PC-3 (cell line): ENCODE results near the gene NCAPG. TPM values are rescaled to one million over a fixed set of nuclear protein-coding genes. Genes with fewer than 3 reads are reported as not detected.

Experiments
- ATAC-seq: fragments of 200-7000 bp; cut with Tn5 transposase; 2 replicates; pipeline ENCODE4 v1.9.1; 2020; ENCODE audit warnings: mild to moderate bottlenecking, moderate library complexity
- BruUV-seq: library from RNA; stranded (reverse); fragments of 400-500 nt; replicated peaks from 2 replicates; lab custom pipeline; 2021; lab: Mats Ljungman, UMichigan
- CTCF ChIA-PET: fragments of 300-600 bp; sonication (Branson Sonifier 250); formaldehyde crosslinking; loops from one replicate; lab custom pipeline; 2022; ENCODE audit warnings: antibody characterized with exemption; lab: Charles Lee
- POLR2A ChIA-PET: fragments of 300-600 bp; sonication (Branson Sonifier 250); formaldehyde crosslinking; loops from one replicate; lab custom pipeline; 2022; ENCODE audit warnings: antibody characterized with exemption; ENCODE audit not compliant: unreplicated experiment; lab: Charles Lee
- DNase-seq: peaks from one replicate; pipeline ENCODE4 v3.0.0-alpha.2; 2015
- H2AFZ ChIP-seq: fragments of 300-600 bp; sonication (generic); 2 replicates; pipeline ENCODE4 v1.6.0; 2016; ENCODE audit warnings: antibody characterized with exemption, low read length
- H3F3A ChIP-seq: fragments of 300-600 bp; sonication (generic); one replicate; pipeline ENCODE4 v1.6.0; 2017; ENCODE audit warnings: antibody characterized with exemption, low read length, control low read depth, mild to moderate bottlenecking; ENCODE audit not compliant: unreplicated experiment
- H3K27ac ChIP-seq: fragments of 300-600 bp; sonication (generic); 2 replicates; pipeline ENCODE4 v1.5.1; 2016; ENCODE audit warnings: mild to moderate bottlenecking, low read length
- H3K27me3 ChIP-seq: fragments of 300-600 bp; sonication (generic); 2 replicates; pipeline ENCODE4 v1.6.1; 2016; ENCODE audit warnings: low read length, mixed read lengths
- H3K36me3 ChIP-seq: fragments of 300-600 bp; sonication (generic); 2 replicates; pipeline ENCODE4 v1.6.1; 2016; ENCODE audit warnings: low read depth, mixed run types, low read length, mixed read lengths
- H3K4me1 ChIP-seq: fragments of 300-600 bp; sonication (generic); 2 replicates; pipeline ENCODE4 v1.5.1; 2016; ENCODE audit warnings: low read length; ENCODE audit not compliant: insufficient read depth
- H3K4me2 ChIP-seq: fragments of 300-600 bp; sonication (generic); 2 replicates; pipeline ENCODE4 v1.6.0; 2016; ENCODE audit warnings: low read length
- H3K4me3 ChIP-seq: fragments of 300-600 bp; sonication (generic); 2 replicates; pipeline ENCODE4 v1.5.1; 2016; ENCODE audit warnings: mild to moderate bottlenecking, low read length, mixed read lengths
- H3K79me2 ChIP-seq: fragments of 300-600 bp; sonication (generic); 2 replicates; pipeline ENCODE4 v1.6.1; 2017; ENCODE audit warnings: low read length, mixed read lengths
- H3K9ac ChIP-seq: fragments of 300-600 bp; sonication (generic); 2 replicates; pipeline ENCODE4 v1.6.0; 2016; ENCODE audit warnings: mild to moderate bottlenecking, low read length
- H3K9me2 ChIP-seq: fragments of 300-600 bp; sonication (generic); replicated peaks from 2 replicates; pipeline ENCODE4 v1.6.1; 2016; ENCODE audit warnings: mixed run types, low read length, mixed read lengths
- H3K9me3 ChIP-seq: fragments of 300-600 bp; sonication (generic); 2 replicates; pipeline ENCODE4 v1.6.1; 2016; ENCODE audit warnings: low read length, mixed read lengths
- H4K20me1 ChIP-seq: fragments of 300-600 bp; sonication (generic); 2 replicates; pipeline ENCODE4 v1.6.1; 2016; ENCODE audit warnings: low read length, mixed read lengths
- EZH2 ChIP-seq: fragments of 300-600 bp; sonication (generic); IDR thresholded peaks from one replicate; pipeline ENCODE4 v1.6.1; 2017; ENCODE audit warnings: antibody characterized with exemption, mild to moderate bottlenecking, low read length; ENCODE audit not compliant: unreplicated experiment
- EZH2phosphoT487 ChIP-seq: fragments of 300-600 bp; sonication (generic); IDR thresholded peaks from 2 replicates; pipeline ENCODE4 v1.6.1; 2018; ENCODE audit warnings: mild to moderate bottlenecking, antibody characterized with exemption, low read length, borderline replicate concordance
- intact Hi-C: fragments of 100-400 bp; cut with micrococcal nuclease; formaldehyde crosslinking; loops from 2 replicates; pipeline ENCODE4 v1.9.0; 2023
- total RNA-seq: library from RNA; depleted of rRNA; stranded (reverse); fragments of >200 nt; gene quantifications from 2 replicates; pipeline ENCODE4 v1.2.3, GENCODE V29; 2014
- TF ChIP-seq, protein P1 (sequence below): fragments of 300-600 bp; sonication (generic); conservative IDR thresholded peaks from 2 replicates; pipeline ENCODE4 v1.5.1; 2017; ENCODE audit warnings: antibody characterized with exemption, low read depth, mild to moderate bottlenecking, low read length

Gene NCAPG
- total RNA-seq, 1 experiment from 2014 or later, result 27.6 TPM

DNA sequence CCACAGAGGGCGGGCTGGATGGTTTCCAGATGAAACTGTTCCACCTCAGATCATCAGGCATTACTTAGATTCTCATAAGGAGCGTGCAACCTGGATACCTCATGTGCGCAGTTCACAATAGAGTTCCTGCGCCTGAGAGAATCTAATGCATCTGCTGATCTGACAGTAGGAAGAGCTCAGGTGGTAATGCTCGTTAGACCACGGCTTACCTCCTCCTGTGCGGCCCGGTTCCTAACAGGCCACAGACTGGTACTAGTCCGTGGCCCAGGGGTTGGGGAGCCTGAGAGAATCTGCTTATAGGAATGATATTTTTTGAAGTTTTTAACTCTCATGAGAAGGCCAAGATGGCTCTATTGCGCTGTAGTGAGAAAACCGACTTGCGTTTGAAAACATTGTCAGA, 5.4 kb downstream of the NCAPG start:
- ChIA-PET CTCF (interaction anchor here (0.6 to 1.3 kb wide), 2 partner anchors 267 to 1029 kb away, joined by 3 read pairs; no protein-coding TSS in a partner anchor), POLR2A (no interaction called here)
- ATAC-seq, result no peak
- DNase-seq, result no peak
- no peaks in the 10 kb centered on the region for H3K9me3 ChIP-seq
- H3K79me2 ChIP-seq, result peaks cover 74% of the 10 kb centered on the region
- no peaks in the 10 kb centered on the region for H4K20me1 ChIP-seq
- TF ChIP-seq EZH2 (no peak), EZH2phosphoT487 (no peak)
- TF ChIP-seq, protein P1, sequence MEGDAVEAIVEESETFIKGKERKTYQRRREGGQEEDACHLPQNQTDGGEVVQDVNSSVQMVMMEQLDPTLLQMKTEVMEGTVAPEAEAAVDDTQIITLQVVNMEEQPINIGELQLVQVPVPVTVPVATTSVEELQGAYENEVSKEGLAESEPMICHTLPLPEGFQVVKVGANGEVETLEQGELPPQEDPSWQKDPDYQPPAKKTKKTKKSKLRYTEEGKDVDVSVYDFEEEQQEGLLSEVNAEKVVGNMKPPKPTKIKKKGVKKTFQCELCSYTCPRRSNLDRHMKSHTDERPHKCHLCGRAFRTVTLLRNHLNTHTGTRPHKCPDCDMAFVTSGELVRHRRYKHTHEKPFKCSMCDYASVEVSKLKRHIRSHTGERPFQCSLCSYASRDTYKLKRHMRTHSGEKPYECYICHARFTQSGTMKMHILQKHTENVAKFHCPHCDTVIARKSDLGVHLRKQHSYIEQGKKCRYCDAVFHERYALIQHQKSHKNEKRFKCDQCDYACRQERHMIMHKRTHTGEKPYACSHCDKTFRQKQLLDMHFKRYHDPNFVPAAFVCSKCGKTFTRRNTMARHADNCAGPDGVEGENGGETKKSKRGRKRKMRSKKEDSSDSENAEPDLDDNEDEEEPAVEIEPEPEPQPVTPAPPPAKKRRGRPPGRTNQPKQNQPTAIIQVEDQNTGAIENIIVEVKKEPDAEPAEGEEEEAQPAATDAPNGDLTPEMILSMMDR, result no peak
- BruUV-seq, result no TSS peak
- no peak overlapping the region for H3K4me2 ChIP-seq
- no peak overlapping the region for H3K9ac ChIP-seq
- H2AFZ ChIP-seq, result no peak overlapping the region
- H3K36me3 ChIP-seq, result peaks cover 32% of the 10 kb centered on the region
- no peak overlapping the region for H3K4me3 ChIP-seq
- no peaks in the 10 kb centered on the region for H3K27me3 ChIP-seq
- H3K27ac ChIP-seq, result no peak overlapping the region
- peaks cover 8% of the 10 kb centered on the region; the same call in 1 of the 2 replicates for H3K4me1 ChIP-seq
- H3F3A ChIP-seq, result no peaks in the 10 kb centered on the region
- no peaks in the 10 kb centered on the region for H3K9me2 ChIP-seq
- intact Hi-C loops, result loop anchor here (2.0 to 10.0 kb wide), 3 partner anchors 116 to 205 kb away; partner anchors contain the start of gene LCORL

DNA sequence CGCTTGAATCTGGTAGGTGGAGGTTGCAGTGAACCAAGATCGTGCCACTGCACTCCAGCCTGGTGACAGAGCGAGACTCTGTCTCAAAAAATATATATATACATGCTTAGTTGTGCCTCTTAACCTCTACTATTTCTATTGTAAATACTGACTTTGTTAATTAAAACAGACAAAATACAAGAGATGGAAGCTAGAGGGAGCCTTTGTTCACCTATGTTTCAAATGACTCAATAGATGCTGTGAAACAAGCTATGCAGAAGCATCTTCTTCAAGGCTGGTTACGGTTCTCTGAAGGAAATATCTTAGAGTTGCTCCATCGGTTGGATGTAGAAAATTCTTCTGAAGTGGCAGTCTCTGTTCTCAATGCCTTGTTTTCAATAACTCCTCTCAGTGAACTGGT, 6.2 kb downstream of the NCAPG start:
- CTCF ChIA-PET, result interaction anchor here (0.6 to 1.3 kb wide), 2 partner anchors 268 to 1028 kb away, joined by 3 read pairs; no protein-coding TSS in a partner anchor
- H3K9me2 ChIP-seq, result no peaks in the 10 kb centered on the region
- no peak overlapping the region for H3K4me3 ChIP-seq
- intact Hi-C loops, result loop anchor here (1.0 to 10.0 kb wide), 4 partner anchors 115 to 776 kb away; partner anchors contain the start of gene LCORL
- DNase-seq, result peak; percentile 48
- no TSS peak for BruUV-seq
- H3F3A ChIP-seq, result no peaks in the 10 kb centered on the region
- H3K9ac ChIP-seq, result no peak overlapping the region
- peaks cover 8% of the 10 kb centered on the region; the same call in 1 of the 2 replicates for H3K4me1 ChIP-seq
- ATAC-seq, result peak; percentile 71
- H3K27me3 ChIP-seq, result no peaks in the 10 kb centered on the region
- H3K79me2 ChIP-seq, result peaks cover 65% of the 10 kb centered on the region
- TF ChIP-seq, protein P1, result peak; percentile 57
- no peak for TF ChIP-seq EZH2phosphoT487
- TF ChIP-seq EZH2, result no peak
- no peaks in the 10 kb centered on the region for H3K9me3 ChIP-seq
- no peak overlapping the region for H2AFZ ChIP-seq
- H3K36me3 ChIP-seq, result peaks cover 32% of the 10 kb centered on the region
- H3K27ac ChIP-seq, result no peak overlapping the region
- no peak overlapping the region for H3K4me2 ChIP-seq
- POLR2A ChIA-PET, result no interaction called here
- no peaks in the 10 kb centered on the region for H4K20me1 ChIP-seq
